ENCODE results near the gene XYLT1. TPM values are rescaled to one million over a fixed set of nuclear protein-coding genes. Genes with fewer than 3 reads are reported as not detected.

The XYLT1 gene
- total RNA-seq, 1 experiment from 2014 or later: not detected

- Histone ChIP-seq H3K9ac (ENCODE audit: low read length) (no peak overlapping the region), H3K4me1 (ENCODE audit: insufficient read depth, low read length) (no peaks in the 10 kb centered on the region), H3K36me3 (ENCODE audit: low read depth, low read length) (no peaks in the 10 kb centered on the region), H3K27me3 (ENCODE audit: low read length) (no peaks in the 10 kb centered on the region), H3K4me2 (ENCODE audit: low read length) (no peak overlapping the region), H4K20me1 (ENCODE audit: low read length) (no peaks in the 10 kb centered on the region), H3K27ac (ENCODE audit: low read length) (no peak overlapping the region), H3K9me2 (replicated peaks; ENCODE audit: low read length) (no peaks in the 10 kb centered on the region), H3K4me3 (ENCODE audit: low read length) (no peak overlapping the region), H3K79me2 (ENCODE audit: low read length) (no peaks in the 10 kb centered on the region), H3F3A (ENCODE audit: low read length, unreplicated experiment) (no peaks in the 10 kb centered on the region), H2AFZ (ENCODE audit: low read length) (no peak overlapping the region), H3K9me3 (ENCODE audit: low read length) (no peaks in the 10 kb centered on the region)
- CTCF ChIA-PET: no interaction called here
- ATAC-seq (no peak), DNase-seq (no peak)
- intact Hi-C loops (cut with micrococcal nuclease): no loop called here
- POLR2A ChIA-PET (ENCODE audit: unreplicated experiment): no interaction called here
- no TSS peak for BruUV-seq (replicated peaks)
- TF ChIP-seq EZH2phosphoT487 (IDR thresholded peaks at IDR 0.05; ENCODE audit: borderline replicate concordance, low read length): no peak
These were observed 258.2 kb downstream of the XYLT1 start for GRCh38 chr16:17212606-17213005.

GRCh38 chr16:17211797-17212196 lies 259.0 kb downstream of the XYLT1 start:
- H3F3A ChIP-seq (ENCODE audit: low read length, unreplicated experiment): no peaks in the 10 kb centered on the region
- H3K27ac ChIP-seq (ENCODE audit: low read length): no peak overlapping the region
- no peaks in the 10 kb centered on the region for H3K9me2 ChIP-seq (replicated peaks; ENCODE audit: low read length)
- POLR2A ChIA-PET (ENCODE audit: unreplicated experiment): no interaction called here
- TF ChIP-seq EZH2phosphoT487 (IDR thresholded peaks at IDR 0.05; ENCODE audit: borderline replicate concordance, low read length) (no peak), CTCF (conservative IDR thresholded peaks at IDR 0.05; ENCODE audit: low read depth, low read length) (no peak), EZH2 (IDR thresholded peaks at IDR 0.05; ENCODE audit: low read length, unreplicated experiment) (no peak)
- H3K4me1 ChIP-seq (ENCODE audit: insufficient read depth, low read length): no peaks in the 10 kb centered on the region
- no peaks in the 10 kb centered on the region for H4K20me1 ChIP-seq (ENCODE audit: low read length)
- H3K9me3 ChIP-seq (ENCODE audit: low read length): no peaks in the 10 kb centered on the region
- no TSS peak for BruUV-seq (replicated peaks)
- no peak overlapping the region for H3K9ac ChIP-seq (ENCODE audit: low read length)
- intact Hi-C loops (cut with micrococcal nuclease): no loop called here
- no peaks in the 10 kb centered on the region for H3K36me3 ChIP-seq (ENCODE audit: low read depth, low read length)
- no peak overlapping the region for H2AFZ ChIP-seq (ENCODE audit: low read length)
- DNase-seq (no peak), ATAC-seq (no peak)
- no peaks in the 10 kb centered on the region for H3K27me3 ChIP-seq (ENCODE audit: low read length)
- CTCF ChIA-PET: no interaction called here
- no peak overlapping the region for H3K4me3 ChIP-seq (ENCODE audit: low read length)
- H3K4me2 ChIP-seq (ENCODE audit: low read length): no peak overlapping the region
- H3K79me2 ChIP-seq (ENCODE audit: low read length): no peaks in the 10 kb centered on the region

GRCh38 chr16:17206712-17207111 lies 264.0 kb downstream of the XYLT1 start:
- no peak overlapping the region for H2AFZ ChIP-seq (ENCODE audit: low read length)
- H3K4me3 ChIP-seq (ENCODE audit: low read length): no peak overlapping the region
- H3K27ac ChIP-seq (ENCODE audit: low read length): no peak overlapping the region
- TF ChIP-seq EZH2phosphoT487 (IDR thresholded peaks at IDR 0.05; ENCODE audit: borderline replicate concordance, low read length) (no peak), CTCF (conservative IDR thresholded peaks at IDR 0.05; ENCODE audit: low read depth, low read length) (no peak), EZH2 (IDR thresholded peaks at IDR 0.05; ENCODE audit: low read length, unreplicated experiment) (no peak)
- CTCF ChIA-PET: no interaction called here
- H3F3A ChIP-seq (ENCODE audit: low read length, unreplicated experiment): no peaks in the 10 kb centered on the region
- no peaks in the 10 kb centered on the region for H4K20me1 ChIP-seq (ENCODE audit: low read length)
- no peaks in the 10 kb centered on the region for H3K9me2 ChIP-seq (replicated peaks; ENCODE audit: low read length)
- H3K4me1 ChIP-seq (ENCODE audit: insufficient read depth, low read length): no peaks in the 10 kb centered on the region
- intact Hi-C loops (cut with micrococcal nuclease): no loop called here
- H3K4me2 ChIP-seq (ENCODE audit: low read length): no peak overlapping the region
- POLR2A ChIA-PET (ENCODE audit: unreplicated experiment): no interaction called here
- no peaks in the 10 kb centered on the region for H3K27me3 ChIP-seq (ENCODE audit: low read length)
- no peaks in the 10 kb centered on the region for H3K36me3 ChIP-seq (ENCODE audit: low read depth, low read length)
- no peak for ATAC-seq
- H3K9me3 ChIP-seq (ENCODE audit: low read length): no peaks in the 10 kb centered on the region
- BruUV-seq (replicated peaks): no TSS peak
- no peak for DNase-seq
- H3K9ac ChIP-seq (ENCODE audit: low read length): no peak overlapping the region
- H3K79me2 ChIP-seq (ENCODE audit: low read length): no peaks in the 10 kb centered on the region
